ENCODE results near the gene SIPA1L2.

SIPA1L2 gene

GRCh38 chr1:232673256-232673655, 43.3 kb upstream of the SIPA1L2 start:
- H3K27ac ChIP-seq: no peak overlapping the region
- H3K27me3 ChIP-seq: no peaks in the 10 kb centered on the region
- TF ChIP-seq CTCF (IDR thresholded peaks at IDR 0.05): no peak
- no peaks in the 10 kb centered on the region for H3K9me3 ChIP-seq
- intact Hi-C loops (cut with DNase I; ENCODE audit: low total_unique reads): no loop called here
- H3K4me1 ChIP-seq: no peaks in the 10 kb centered on the region
- no peak overlapping the region for H3K4me3 ChIP-seq
- no peaks in the 10 kb centered on the region for H3K36me3 ChIP-seq
- DNase-seq: no peak

GRCh38 chr1:232669981-232670747, 40.2 kb upstream of the SIPA1L2 start:
- DNase-seq: no peak
- Histone ChIP-seq H3K36me3 (no peaks in the 10 kb centered on the region), H3K9me3 (no peaks in the 10 kb centered on the region), H3K27ac (no peak overlapping the region), H3K4me3 (no peak overlapping the region), H3K4me1 (no peaks in the 10 kb centered on the region), H3K27me3 (no peaks in the 10 kb centered on the region)
- intact Hi-C loops (cut with DNase I; ENCODE audit: low total_unique reads): no loop called here
- no peak for TF ChIP-seq CTCF (IDR thresholded peaks at IDR 0.05)

GRCh38 chr1:232667778-232668165, 37.8 kb upstream of the SIPA1L2 start:
- Histone ChIP-seq H3K4me1 (no peaks in the 10 kb centered on the region), H3K36me3 (no peaks in the 10 kb centered on the region), H3K9me3 (no peaks in the 10 kb centered on the region), H3K27me3 (no peaks in the 10 kb centered on the region), H3K4me3 (no peak overlapping the region), H3K27ac (no peak overlapping the region)
- intact Hi-C loops (cut with DNase I; ENCODE audit: low total_unique reads): no loop called here
- no peak for DNase-seq
- TF ChIP-seq CTCF (IDR thresholded peaks at IDR 0.05): no peak

GRCh38 chr1:232667094-232667777, 37.3 kb upstream of the SIPA1L2 start:
- H3K27me3 ChIP-seq: no peaks in the 10 kb centered on the region
- intact Hi-C loops (cut with DNase I; ENCODE audit: low total_unique reads): no loop called here
- no peak for DNase-seq
- no peaks in the 10 kb centered on the region for H3K9me3 ChIP-seq
- H3K4me1 ChIP-seq: no peaks in the 10 kb centered on the region
- no peak for TF ChIP-seq CTCF (IDR thresholded peaks at IDR 0.05)
- H3K36me3 ChIP-seq: no peaks in the 10 kb centered on the region
- no peak overlapping the region for H3K4me3 ChIP-seq
- H3K27ac ChIP-seq: no peak overlapping the region

GRCh38 chr1:232664844-232665777, 35.2 kb upstream of the SIPA1L2 start:
- H3K4me1 ChIP-seq: no peaks in the 10 kb centered on the region
- no peak for TF ChIP-seq CTCF (IDR thresholded peaks at IDR 0.05)
- no peak overlapping the region for H3K4me3 ChIP-seq
- H3K36me3 ChIP-seq: no peaks in the 10 kb centered on the region
- H3K9me3 ChIP-seq: no peaks in the 10 kb centered on the region
- DNase-seq: no peak
- H3K27ac ChIP-seq: no peak overlapping the region
- H3K27me3 ChIP-seq: no peaks in the 10 kb centered on the region
- intact Hi-C loops (cut with DNase I; ENCODE audit: low total_unique reads): no loop called here
